SU-DHL-6 (cell line): ENCODE data around the gene ZNF786.
A peak's percentile ranks its signal among the peaks of the same experiment; 100 is the strongest.
"Not testable (repeated sequence)": the region's sequence is repeated elsewhere in the genome, so short reads cannot be mapped to it uniquely, and the experiment has no call there.

Experiments used
- H2AFZ ChIP-seq: fragments of 200-600 bp; sonication (generic); 2 replicates; pipeline ENCODE4 v1.6.1; 2014; ENCODE audit warnings: low read depth, mild to moderate bottlenecking, moderate library complexity, mixed read lengths, antibody characterized with exemption, low read length; ENCODE audit not compliant: severe bottlenecking
- H3F3A ChIP-seq: fragments of 200-600 bp; shearing (Covaris generic); 2 replicates; pipeline ENCODE4 v1.6.0; 2016; ENCODE audit warnings: antibody characterized with exemption, mild to moderate bottlenecking; ENCODE audit not compliant: insufficient read depth
- H3K27ac ChIP-seq: fragments of 200-600 bp; sonication (generic); 2 replicates; pipeline ENCODE4 v1.5.1; 2016; ENCODE audit warnings: low read depth, mild to moderate bottlenecking, low read length, moderate library complexity, mixed read lengths
- H3K27me3 ChIP-seq: fragments of 200-600 bp; sonication (generic), shearing (Covaris generic); 2 replicates; pipeline ENCODE4 v1.6.0; 2014; ENCODE audit warnings: mild to moderate bottlenecking, low read length
- H3K36me3 ChIP-seq: fragments of 200-600 bp; sonication (generic); 2 replicates; pipeline ENCODE4 v1.6.1; 2014; ENCODE audit warnings: mild to moderate bottlenecking, low read length, mixed read lengths
- H3K4me2 ChIP-seq: fragments of 300-600, 200-600 bp; shearing (Covaris generic), sonication (generic); 2 replicates; pipeline ENCODE4 v1.6.0; 2014; ENCODE audit warnings: low read length, low read depth, mild to moderate bottlenecking; ENCODE audit not compliant: poor library complexity, severe bottlenecking
- H3K4me3 ChIP-seq: fragments of 200-600 bp; sonication (generic); 2 replicates; pipeline ENCODE4 v1.5.1; 2014; ENCODE audit warnings: antibody characterized with exemption, low read length, mild to moderate bottlenecking, mixed read lengths; ENCODE audit not compliant: insufficient read depth, poor library complexity, severe bottlenecking
- H3K79me2 ChIP-seq: fragments of 200-600 bp; sonication (generic); 2 replicates; pipeline ENCODE4 v1.6.1; 2014; ENCODE audit warnings: mild to moderate bottlenecking, low read length, moderate library complexity; ENCODE audit not compliant: insufficient read depth
- H3K9ac ChIP-seq: fragments of 200-600 bp; sonication (generic); 2 replicates; pipeline ENCODE4 v1.7.0; 2014; ENCODE audit warnings: mild to moderate bottlenecking, low read length
- H3K9me2 ChIP-seq: fragments of 200-600 bp; sonication (generic); replicated peaks from 2 replicates; pipeline ENCODE4 v1.6.1; 2014; ENCODE audit warnings: low read length; ENCODE audit not compliant: insufficient read depth
- H3K9me3 ChIP-seq: fragments of 200-600 bp; sonication (generic); 2 replicates; pipeline ENCODE4 v1.6.1; 2014; ENCODE audit warnings: low read length, mixed read lengths; ENCODE audit not compliant: insufficient read depth
- H4K20me1 ChIP-seq: fragments of 200-600 bp; sonication (generic); 2 replicates; pipeline ENCODE4 v1.6.1; 2014; ENCODE audit warnings: low read depth, mild to moderate bottlenecking, antibody characterized with exemption, low read length, moderate library complexity, mixed read lengths
- CTCF ChIP-seq: fragments of 200-600 bp; sonication (generic); IDR thresholded peaks from one replicate; pipeline ENCODE4 v1.5.1; 2017; ENCODE audit warnings: antibody characterized with exemption, mild to moderate bottlenecking, low read length, moderate library complexity; ENCODE audit not compliant: insufficient read depth, poor library complexity, severe bottlenecking
- EZH2phosphoT487 ChIP-seq: fragments of 200-600 bp; sonication (generic), shearing (Covaris generic); conservative IDR thresholded peaks from 2 replicates; pipeline ENCODE4 v1.6.1; 2018; ENCODE audit warnings: mild to moderate bottlenecking, antibody characterized with exemption, low read length, moderate library complexity, mixed read lengths

The ZNF786 gene

GRCh38 chr7:149100821-149101220, 10.3 kb upstream of the ZNF786 start:
- no peak overlapping the region for H2AFZ ChIP-seq
- no peaks in the 10 kb centered on the region for H3K9me2 ChIP-seq
- H3K4me2 ChIP-seq, result no peak overlapping the region
- no peaks in the 10 kb centered on the region for H3K79me2 ChIP-seq
- no peak overlapping the region for H3K9ac ChIP-seq
- H3K9me3 ChIP-seq, result no peaks in the 10 kb centered on the region
- no peak overlapping the region for H3K4me3 ChIP-seq
- H3F3A ChIP-seq, result no peaks in the 10 kb centered on the region
- no peaks in the 10 kb centered on the region for H3K27me3 ChIP-seq
- H3K27ac ChIP-seq, result no peak overlapping the region
- TF ChIP-seq EZH2phosphoT487 (no peak), CTCF (no peak)
- H3K36me3 ChIP-seq, result no peaks in the 10 kb centered on the region
- H4K20me1 ChIP-seq, result no peaks in the 10 kb centered on the region

DNA sequence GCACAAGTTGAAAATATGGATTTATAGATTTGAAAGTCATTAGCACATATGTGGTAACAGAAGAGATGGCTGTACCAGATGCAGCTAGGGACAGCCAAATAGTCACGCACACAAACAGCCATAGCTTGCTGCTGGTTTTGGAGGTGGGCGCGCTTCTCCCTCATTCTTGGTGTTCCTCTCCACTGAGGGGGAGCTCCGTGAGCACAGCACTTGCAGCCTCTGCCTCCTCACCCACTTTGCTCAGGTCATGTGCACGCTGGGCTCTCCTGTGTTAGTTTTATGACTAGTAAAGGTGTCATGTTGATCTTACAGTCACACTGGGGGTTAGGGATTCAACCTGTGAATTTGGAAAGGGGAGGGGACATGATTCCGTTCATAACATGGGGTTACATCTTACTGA, 8.5 kb upstream of the ZNF786 start:
- no peaks in the 10 kb centered on the region for H3K9me3 ChIP-seq
- H3K4me3 ChIP-seq, result no peak overlapping the region
- H3K9ac ChIP-seq, result no peak overlapping the region
- no peaks in the 10 kb centered on the region for H4K20me1 ChIP-seq
- H3K79me2 ChIP-seq, result no peaks in the 10 kb centered on the region
- H3F3A ChIP-seq, result no peaks in the 10 kb centered on the region
- H3K9me2 ChIP-seq, result no peaks in the 10 kb centered on the region
- no peaks in the 10 kb centered on the region for H3K36me3 ChIP-seq
- no peak overlapping the region for H3K27ac ChIP-seq
- no peaks in the 10 kb centered on the region for H3K27me3 ChIP-seq
- H3K4me2 ChIP-seq, result no peak overlapping the region
- H2AFZ ChIP-seq, result no peak overlapping the region
- TF ChIP-seq EZH2phosphoT487 (no peak), CTCF (no peak)

DNA sequence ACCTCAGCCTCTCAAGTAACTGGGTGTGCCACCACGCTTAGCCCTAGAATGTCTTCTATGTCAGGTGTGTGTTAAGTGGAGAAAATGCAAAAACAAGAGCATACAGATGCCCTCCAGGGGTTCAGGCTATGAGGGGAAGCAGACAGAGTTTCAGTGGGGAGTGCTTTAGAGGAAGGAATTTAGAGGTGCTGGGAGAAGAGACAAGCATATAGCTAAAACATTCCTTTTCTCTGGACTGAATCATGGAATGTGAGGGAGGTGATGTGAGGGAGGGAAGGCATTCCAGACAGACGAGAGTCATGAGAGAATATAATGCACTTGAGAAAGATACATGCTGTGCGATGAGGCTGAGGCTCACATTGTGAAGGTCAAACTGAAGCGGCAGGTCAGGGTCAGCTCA, 6.6 kb upstream of the ZNF786 start:
- no peak for TF ChIP-seq CTCF
- no peak for TF ChIP-seq EZH2phosphoT487
- no peaks in the 10 kb centered on the region for H3K36me3 ChIP-seq
- peak overlapping the region; percentile 2 for H2AFZ ChIP-seq
- no peaks in the 10 kb centered on the region for H3F3A ChIP-seq
- H4K20me1 ChIP-seq, result no peaks in the 10 kb centered on the region
- no peak overlapping the region for H3K4me3 ChIP-seq
- H3K4me2 ChIP-seq, result no peak overlapping the region
- H3K27me3 ChIP-seq, result no peaks in the 10 kb centered on the region
- H3K9me2 ChIP-seq, result no peaks in the 10 kb centered on the region
- no peaks in the 10 kb centered on the region for H3K9me3 ChIP-seq
- H3K9ac ChIP-seq, result no peak overlapping the region
- H3K27ac ChIP-seq, result no peak overlapping the region
- H3K79me2 ChIP-seq, result no peaks in the 10 kb centered on the region

- TF ChIP-seq EZH2phosphoT487, result no peak
- no peak for TF ChIP-seq CTCF
- no peak overlapping the region for H3K4me2 ChIP-seq
Measured at GRCh38 chr7:149093228-149093627, 2.7 kb upstream of the ZNF786 start.

GRCh38 chr7:149092244-149092643, 1.7 kb upstream of the ZNF786 start:
- not testable (repeated sequence) for H3F3A ChIP-seq, H3K4me2 ChIP-seq, H4K20me1 ChIP-seq, H2AFZ ChIP-seq, H3K4me3 ChIP-seq, H3K9me2 ChIP-seq, H3K9me3 ChIP-seq, H3K27ac ChIP-seq, H3K27me3 ChIP-seq, H3K36me3 ChIP-seq, H3K9ac ChIP-seq
- peaks cover 30% of the 10 kb centered on the region for H3K79me2 ChIP-seq

More at GRCh38 chr7:149093228-149093627, 2.7 kb upstream of the ZNF786 start:
- Histone ChIP-seq H3K79me2 (peaks cover 22% of the 10 kb centered on the region), H3K4me3 (no peak overlapping the region), H4K20me1 (no peaks in the 10 kb centered on the region), H3K27ac (no peak overlapping the region), H3K9me2 (no peaks in the 10 kb centered on the region), H3K36me3 (no peaks in the 10 kb centered on the region), H3K9ac (no peak overlapping the region), H2AFZ (no peak overlapping the region), H3F3A (no peaks in the 10 kb centered on the region), H3K9me3 (no peaks in the 10 kb centered on the region), H3K27me3 (no peaks in the 10 kb centered on the region)
